ENCODE measurements around the gene UMPS.

UMPS gene

GRCh38 chr3:124763206-124763605, 33.0 kb downstream of the UMPS start:
- DNase-seq (ENCODE audit: low spot score), result no peak
- FAIRE-seq, result no peak

GRCh38 chr3:124763644-124764358, 33.5 kb downstream of the UMPS start:
- FAIRE-seq, result no peak
- DNase-seq (ENCODE audit: low spot score), result no peak

- DNase-seq (ENCODE audit: low spot score) (no peak), FAIRE-seq (no peak)
Measured at GRCh38 chr3:124764746-124765145, 34.5 kb downstream of the UMPS start.

- DNase-seq (ENCODE audit: low spot score) (no peak), FAIRE-seq (no peak)
Measured at GRCh38 chr3:124765197-124765840, 35.1 kb downstream of the UMPS start.

GRCh38 chr3:124766113-124767095, 36.2 kb downstream of the UMPS start:
- FAIRE-seq, result no peak

GRCh38 chr3:124767264-124767663, 37.0 kb downstream of the UMPS start:
- no peak for DNase-seq (ENCODE audit: low spot score)
- FAIRE-seq, result no peak

More at GRCh38 chr3:124766113-124767095, 36.2 kb downstream of the UMPS start:
- DNase-seq (ENCODE audit: low spot score), result no peak

GRCh38 chr3:124767691-124768090, 37.4 kb downstream of the UMPS start:
- no peak for FAIRE-seq

GRCh38 chr3:124768812-124769211, 38.6 kb downstream of the UMPS start:
- FAIRE-seq (no peak), DNase-seq (ENCODE audit: low spot score) (no peak)

More at GRCh38 chr3:124767691-124768090, 37.4 kb downstream of the UMPS start:
- no peak for DNase-seq (ENCODE audit: low spot score)

- no peak for DNase-seq (ENCODE audit: low spot score)
- FAIRE-seq, result no peak
Measured at GRCh38 chr3:124769462-124769861, 39.2 kb downstream of the UMPS start.

- DNase-seq (ENCODE audit: low spot score) (no peak), FAIRE-seq (no peak)
Measured at GRCh38 chr3:124770336-124771082, 40.3 kb downstream of the UMPS start.

GRCh38 chr3:124771083-124771445, 40.8 kb downstream of the UMPS start:
- FAIRE-seq, result no peak
- no peak for DNase-seq (ENCODE audit: low spot score)

- DNase-seq (ENCODE audit: low spot score) (peak; percentile 2), FAIRE-seq (no peak)
Measured at GRCh38 chr3:124772081-124772831, 42.0 kb downstream of the UMPS start.

- FAIRE-seq (no peak), DNase-seq (ENCODE audit: low spot score) (no peak)
Measured at GRCh38 chr3:124773351-124774326, 43.4 kb downstream of the UMPS start.

- DNase-seq (ENCODE audit: low spot score) (peak; percentile 67), FAIRE-seq (peak; percentile 55)
Measured at GRCh38 chr3:124774327-124774718, 44.1 kb downstream of the UMPS start.

- DNase-seq (ENCODE audit: low spot score) (no peak), FAIRE-seq (no peak)
Measured at GRCh38 chr3:124774841-124775402, 44.7 kb downstream of the UMPS start.

GRCh38 chr3:124775877-124776276, 45.6 kb downstream of the UMPS start:
- no peak for DNase-seq (ENCODE audit: low spot score)
- FAIRE-seq, result no peak

GRCh38 chr3:124776856-124777255, 46.6 kb downstream of the UMPS start:
- DNase-seq (ENCODE audit: low spot score) (no peak), FAIRE-seq (no peak)

GRCh38 chr3:124777762-124778470, 47.7 kb downstream of the UMPS start:
- FAIRE-seq (no peak), DNase-seq (ENCODE audit: low spot score) (no peak)

All from RCC 7860 (cell line).